ENCODE data around the gene ZNF516.
"Not testable (repeated sequence)": the region's sequence is repeated elsewhere in the genome, so short reads cannot be mapped to it uniquely, and the experiment has no call there.

ZNF516 gene

DNA sequence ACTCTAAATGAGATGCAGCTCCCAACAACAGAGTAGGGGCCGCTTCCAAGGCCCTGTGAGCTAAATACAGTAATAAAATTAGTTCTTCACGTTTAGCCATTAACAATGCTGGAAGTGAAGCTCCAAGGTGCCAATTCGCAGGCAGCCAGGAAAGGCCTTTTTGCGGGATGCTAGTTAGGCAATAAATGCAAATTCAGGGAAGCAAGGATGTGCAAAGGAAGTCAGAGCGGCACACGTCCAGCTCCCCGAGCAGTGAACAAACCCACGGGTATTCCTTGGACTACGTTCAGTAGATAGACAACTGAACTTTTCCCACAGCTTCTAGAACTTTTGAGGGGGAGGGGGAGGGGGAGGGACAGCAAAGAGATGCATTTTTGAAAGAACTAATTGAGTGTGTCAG, 6.9 kb downstream of the ZNF516 start:
- DNase-seq, result no peak

- DNase-seq, result no peak
Measured at GRCh38 chr18:76487782-76488181, 7.3 kb downstream of the ZNF516 start.

DNA sequence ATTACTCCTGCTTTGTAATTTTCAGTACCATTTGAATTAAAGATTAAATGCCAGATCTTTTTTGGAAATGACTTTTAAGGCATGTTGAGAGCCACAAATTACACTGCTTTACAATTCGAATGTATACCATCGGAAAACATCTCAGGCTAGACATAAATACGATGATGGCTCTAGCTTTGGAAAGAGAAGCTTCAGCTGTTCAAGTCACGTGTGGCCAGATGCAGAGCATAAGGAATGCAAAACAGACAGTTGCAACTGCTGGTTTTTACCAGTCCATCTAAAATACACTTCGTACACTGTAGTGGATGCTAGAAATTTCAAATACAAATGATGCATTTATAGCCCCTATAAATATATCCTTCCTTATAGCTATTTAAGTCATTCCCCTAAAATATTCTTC, 8.0 kb downstream of the ZNF516 start:
- DNase-seq, result no peak

DNA sequence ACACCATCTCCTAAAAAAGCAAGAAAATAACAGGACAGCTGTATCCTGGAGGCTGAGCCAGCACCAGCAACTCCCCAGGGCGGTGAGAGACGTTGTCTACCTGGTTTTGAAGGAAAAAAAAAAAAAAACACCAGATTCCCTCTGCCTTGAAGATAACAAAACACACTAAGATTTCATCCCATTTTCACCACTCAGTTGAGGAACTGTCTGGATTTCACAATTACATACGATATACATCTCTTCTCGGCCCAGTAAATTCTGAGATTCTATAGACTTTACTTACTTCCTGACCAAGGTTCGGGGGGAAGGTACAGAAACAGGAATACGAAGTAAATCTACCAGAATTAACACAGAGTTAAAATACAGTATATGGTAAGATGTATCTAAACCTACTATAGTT, 8.5 kb downstream of the ZNF516 start:
- no peak for DNase-seq

- no peak for DNase-seq
Measured at GRCh38 chr18:76486038-76486437, 9.0 kb downstream of the ZNF516 start.

DNA sequence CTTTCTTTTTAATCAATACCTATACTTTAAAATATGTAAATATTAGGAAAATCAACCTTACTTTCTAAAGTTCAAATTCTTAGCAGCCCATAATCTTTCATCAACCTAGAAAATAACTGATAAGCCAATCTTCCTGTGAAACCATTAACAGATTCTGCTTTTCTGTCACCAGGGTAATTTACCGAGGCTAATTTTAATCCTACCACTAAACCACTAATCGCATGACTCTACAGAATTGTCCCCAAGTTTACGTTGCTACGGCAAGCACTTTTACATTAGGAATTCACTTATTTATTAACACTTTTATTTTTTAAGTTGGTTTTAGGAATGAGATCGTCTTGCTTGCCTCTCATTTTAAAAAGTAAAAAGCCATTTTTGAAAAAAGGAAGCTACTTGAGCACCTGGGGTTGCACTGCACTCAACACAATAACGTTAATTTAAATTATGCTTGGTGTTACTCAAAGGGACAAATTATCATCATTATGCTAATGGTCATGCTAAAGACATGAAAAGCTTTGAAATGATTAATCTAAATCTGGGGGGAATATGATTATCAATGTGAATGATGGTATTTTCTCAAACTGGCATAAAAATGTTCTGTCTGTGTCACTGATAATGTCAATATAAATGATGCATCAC, 10.2 kb downstream of the ZNF516 start:
- no peak for DNase-seq

- no peak for DNase-seq
Measured at GRCh38 chr18:76483780-76484179, 11.3 kb downstream of the ZNF516 start.

- DNase-seq, result no peak
Measured at GRCh38 chr18:76482971-76483691, 11.9 kb downstream of the ZNF516 start.

DNA sequence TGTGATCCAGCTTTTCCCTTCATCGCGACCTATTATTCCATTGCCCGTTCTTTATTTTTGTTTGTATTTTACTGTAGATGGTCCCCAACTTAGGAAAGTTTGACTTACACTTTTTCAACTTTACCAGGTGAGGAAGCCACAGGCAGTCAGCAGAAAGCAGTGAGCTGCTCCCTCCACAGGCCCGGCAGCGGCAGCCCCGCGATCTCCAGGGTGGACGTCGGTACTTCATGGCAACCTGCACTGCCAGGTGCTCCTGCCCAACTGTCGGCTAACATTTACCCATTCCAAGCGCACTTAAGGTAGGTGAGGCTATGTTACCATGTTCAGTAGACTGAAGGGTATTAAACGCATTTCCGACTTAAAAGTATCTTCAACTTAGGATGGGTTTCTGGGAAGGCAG, 12.8 kb downstream of the ZNF516 start:
- no peak for DNase-seq

DNA sequence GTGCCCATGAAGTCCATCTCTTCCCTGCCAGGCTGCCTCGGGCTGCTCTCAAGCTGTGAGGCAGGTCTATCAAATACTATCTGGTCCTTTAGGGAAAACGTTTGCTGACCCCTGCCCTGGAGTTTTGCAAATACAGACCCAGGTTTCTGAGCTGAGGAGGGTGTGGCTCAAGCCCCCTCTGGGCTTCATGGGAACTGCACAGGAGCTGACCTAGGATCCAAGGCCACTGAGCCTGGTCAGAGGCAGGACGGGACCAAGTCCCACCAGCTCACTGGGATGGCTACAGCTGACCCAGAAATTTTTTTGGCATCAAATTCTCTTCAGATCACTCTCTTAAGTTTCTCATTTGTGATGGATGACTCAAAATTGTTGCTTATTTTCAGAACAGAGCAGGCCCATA, 14.1 kb downstream of the ZNF516 start:
- DNase-seq, result no peak

DNA sequence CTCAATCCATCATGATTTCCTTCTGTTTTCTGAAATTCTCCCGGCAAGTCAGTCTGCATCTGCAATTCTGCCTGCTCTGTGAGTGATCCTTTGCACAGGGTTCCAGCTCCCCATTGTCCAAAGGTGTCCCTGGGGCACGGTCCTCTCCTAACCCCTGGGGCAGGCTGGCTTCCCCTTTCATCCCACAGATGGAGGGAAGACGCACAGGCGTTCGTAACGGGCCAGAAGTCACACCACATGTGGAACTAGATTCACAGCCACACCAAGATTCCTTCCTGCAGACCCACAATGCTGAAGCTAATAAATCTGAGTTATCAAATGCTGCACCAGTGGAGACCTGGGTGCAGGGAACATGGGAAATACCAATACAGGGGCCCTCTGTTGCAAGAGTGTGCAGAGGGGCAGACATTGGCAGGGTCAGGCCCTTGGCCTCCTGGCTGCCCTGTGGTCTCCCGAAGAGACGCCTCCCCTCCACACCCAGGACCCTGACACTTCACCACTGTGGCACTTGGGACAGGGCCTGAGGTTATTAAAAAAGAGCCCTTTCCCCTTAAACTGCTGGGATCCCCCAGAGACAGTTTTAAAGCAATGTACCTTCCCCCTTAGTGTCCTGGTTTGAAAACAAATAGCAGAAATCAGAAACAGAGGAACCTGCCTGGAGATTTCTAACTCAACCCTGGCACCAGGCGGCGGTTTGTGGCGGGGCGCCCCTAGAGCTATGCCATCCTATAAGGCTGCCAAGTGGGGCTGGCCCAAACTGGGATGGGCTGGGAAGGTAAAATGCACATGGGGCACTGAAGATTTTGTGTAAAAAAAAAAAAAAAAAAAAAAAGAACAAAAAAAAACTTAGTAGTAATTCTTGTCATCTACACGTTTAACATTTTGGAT, 15.4 kb downstream of the ZNF516 start:
- DNase-seq, result no peak

- DNase-seq, result no peak
Measured at GRCh38 chr18:76476665-76477561, 18.1 kb downstream of the ZNF516 start.

DNA sequence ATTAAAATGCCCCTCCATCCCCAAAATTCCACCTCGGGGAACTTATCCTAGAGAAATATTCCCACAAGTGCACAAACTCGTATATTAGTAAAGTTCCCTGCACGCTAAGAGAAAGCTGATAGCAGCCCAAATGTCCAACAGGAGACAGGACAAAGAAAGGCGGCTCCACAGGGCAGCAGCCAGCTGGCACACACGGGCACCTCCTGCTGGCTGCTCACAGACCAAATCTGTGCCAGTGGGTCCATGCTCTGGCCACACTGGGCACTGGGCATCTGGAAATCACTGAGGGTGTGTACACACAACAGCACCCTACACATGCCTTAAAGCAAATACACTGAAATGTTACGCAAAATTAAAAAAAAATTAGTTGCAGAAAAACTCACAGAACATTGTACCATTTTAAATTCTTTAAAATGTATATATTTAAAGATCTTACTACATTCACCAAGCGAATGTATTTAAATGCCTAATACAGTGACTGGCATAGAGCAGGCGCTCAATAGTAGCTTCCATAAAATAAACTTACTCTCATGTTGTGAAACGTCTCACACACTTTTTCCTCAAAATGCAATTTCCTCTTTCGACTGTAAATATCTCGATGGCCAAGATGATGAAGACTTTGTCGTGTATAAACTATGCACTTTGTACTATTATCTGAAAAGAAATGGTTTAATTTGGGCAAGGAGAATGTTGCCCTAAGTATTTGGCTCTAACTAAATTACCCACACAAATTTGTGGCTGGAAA, 19.4 kb downstream of the ZNF516 start:
- DNase-seq, result no peak

DNA sequence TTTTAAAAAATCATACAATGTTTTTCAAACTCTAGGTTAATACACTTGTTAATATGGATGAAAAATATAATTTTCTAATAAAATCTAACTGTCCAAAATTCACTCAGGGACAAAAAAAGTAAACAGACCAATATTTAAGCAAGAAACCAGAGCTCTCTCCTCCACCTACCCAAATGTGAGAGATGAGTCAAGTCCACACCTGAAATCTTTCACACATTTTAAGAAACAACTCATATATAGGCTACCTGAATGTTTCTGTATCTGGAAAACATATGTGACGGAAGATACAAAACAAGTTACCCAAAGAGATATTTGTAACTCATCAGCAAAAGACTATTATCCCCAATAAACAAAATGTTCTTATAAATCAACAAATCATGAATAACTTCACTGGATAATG, 20.2 kb downstream of the ZNF516 start:
- no peak for DNase-seq

DNA sequence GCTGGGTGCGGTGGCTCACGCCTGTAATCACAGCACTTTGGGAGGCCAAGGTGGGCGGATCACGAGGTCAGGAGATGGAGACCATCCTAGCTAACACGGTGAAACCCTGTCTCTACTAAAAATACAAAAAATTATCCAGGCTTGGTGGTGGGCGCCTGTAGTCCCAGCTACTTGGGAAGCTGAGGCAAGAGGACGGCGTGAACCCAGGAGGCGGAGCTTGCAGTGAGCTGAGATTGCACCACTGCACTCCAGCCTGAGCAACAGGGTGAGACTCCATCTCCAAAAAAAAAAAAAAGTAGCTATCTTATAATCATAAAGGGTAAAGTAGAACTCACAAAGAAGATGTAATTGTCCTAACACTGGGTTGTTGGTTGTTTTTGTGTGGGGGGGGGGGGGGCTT, 21.5 kb downstream of the ZNF516 start:
- not testable (repeated sequence) for DNase-seq

GRCh38 chr18:76472829-76473228, 22.2 kb downstream of the ZNF516 start:
- DNase-seq, result no peak

GRCh38 chr18:76471593-76471992, 23.4 kb downstream of the ZNF516 start:
- DNase-seq, result no peak

DNA sequence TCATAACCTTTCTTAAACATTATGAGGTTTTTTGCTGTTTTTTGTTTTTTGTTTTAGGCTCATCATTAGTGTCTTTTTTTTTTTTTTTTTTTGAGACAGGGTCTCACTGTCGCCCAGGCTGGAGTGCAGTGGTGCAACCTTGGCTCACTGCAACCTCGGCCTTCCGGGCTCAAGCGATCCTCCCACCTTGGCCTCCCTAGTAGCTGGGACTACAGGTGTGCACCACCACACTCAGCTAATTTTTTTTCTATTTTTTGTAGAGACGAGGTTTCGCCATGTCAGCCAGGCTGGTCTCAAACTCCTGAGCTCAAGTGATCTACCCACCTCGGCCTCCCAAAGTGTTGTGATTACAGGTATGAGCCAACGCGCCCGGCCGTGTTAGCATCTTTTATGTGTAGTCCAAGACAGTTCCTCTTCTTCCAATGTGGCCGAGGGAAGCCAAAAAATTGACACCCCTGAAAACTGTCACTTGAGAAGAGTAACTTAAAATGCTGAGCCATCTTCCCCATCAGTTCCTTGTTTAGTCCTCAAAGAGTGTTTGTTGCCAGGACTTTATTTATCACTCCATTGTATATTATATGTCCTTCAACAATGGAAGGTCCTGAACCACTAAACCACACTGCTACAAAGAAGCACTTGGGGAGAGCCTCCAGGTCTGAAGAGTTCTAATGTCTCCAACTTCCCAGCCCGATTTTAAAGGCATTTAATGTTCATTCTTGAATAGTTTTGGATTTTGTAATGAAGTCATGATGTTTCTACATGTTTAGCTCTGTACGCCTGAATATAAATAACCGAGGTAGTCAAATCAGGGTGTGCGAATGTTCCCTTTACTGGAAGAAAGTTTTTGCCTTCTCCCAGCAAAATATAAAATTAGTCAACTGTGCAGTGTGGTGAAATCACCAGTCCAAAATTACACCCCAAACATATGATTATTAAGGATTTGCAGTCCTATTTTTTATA, 26.4 kb downstream of the ZNF516 start:
- no peak for DNase-seq

DNA sequence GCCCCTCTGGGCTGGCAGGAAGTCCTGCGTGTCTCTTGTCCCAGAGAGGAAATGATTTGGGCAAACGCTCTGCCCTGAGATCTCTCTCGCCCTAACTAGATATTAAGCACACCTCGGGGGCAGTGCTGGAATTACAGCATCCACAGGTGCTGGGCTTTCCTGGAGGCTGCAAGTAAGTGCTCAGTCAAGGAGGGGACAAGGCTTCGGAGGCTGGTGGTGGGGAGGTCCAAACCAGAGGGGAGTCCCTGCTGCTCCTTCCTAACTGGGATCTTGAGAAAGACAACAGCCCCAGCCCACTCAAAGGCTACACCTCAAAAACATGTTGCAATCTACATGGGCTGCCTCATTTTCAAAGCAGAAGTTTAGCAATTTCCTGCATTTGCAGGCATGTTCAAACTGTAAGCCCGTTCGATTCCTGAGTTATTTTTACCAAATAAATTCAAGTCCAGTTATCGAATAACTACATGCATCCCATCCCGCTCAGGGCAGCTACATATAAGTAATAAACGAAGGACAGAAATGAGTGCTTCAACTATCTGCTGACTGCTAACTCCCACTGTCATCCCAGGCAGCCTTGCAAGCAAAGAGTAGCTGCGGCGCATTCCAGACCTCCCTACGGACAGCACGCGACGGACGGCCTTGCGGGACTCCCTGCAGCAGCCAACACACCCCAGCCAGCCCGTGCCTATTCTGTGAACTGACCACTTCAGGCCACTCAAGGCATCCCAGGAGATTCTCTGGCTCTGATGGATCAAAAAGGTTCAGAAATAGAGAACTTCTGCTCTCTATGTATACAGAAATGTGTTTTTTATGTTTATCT, 27.5 kb downstream of the ZNF516 start:
- no peak for DNase-seq
